Uterus (tissue), 2 donors: Measurements from ENCODE around the gene MLXIPL.
"Not testable (repeated sequence)": the region's sequence is repeated elsewhere in the genome, so short reads cannot be mapped to it uniquely, and the experiment has no call there.

ENCODE experiments used
- POLR2A ChIP-seq, 2 donors: fragments of 450-650 bp; IDR thresholded peaks; one replicate each; pipeline ENCODE4 v1.6.1; 2016; ENCODE audit warnings: antibody characterized with exemption in 2 of 2, mild to moderate bottlenecking in 1 of 2, moderate library complexity in 1 of 2
- TF ChIP-seq, protein P1 (sequence below), 4 experiments: fragments of 200-600 bp in 2 of 4; fragments of 450-650 bp in 2 of 4; sonication (generic) in 2 of 4; IDR thresholded peaks; one replicate each; pipeline ENCODE4 v1.5.1; 2016 to 2019; ENCODE audit warnings: antibody characterized with exemption in 4 of 4, mild to moderate bottlenecking in 2 of 4, moderate library complexity in 1 of 4

- TF ChIP-seq, protein P1, sequence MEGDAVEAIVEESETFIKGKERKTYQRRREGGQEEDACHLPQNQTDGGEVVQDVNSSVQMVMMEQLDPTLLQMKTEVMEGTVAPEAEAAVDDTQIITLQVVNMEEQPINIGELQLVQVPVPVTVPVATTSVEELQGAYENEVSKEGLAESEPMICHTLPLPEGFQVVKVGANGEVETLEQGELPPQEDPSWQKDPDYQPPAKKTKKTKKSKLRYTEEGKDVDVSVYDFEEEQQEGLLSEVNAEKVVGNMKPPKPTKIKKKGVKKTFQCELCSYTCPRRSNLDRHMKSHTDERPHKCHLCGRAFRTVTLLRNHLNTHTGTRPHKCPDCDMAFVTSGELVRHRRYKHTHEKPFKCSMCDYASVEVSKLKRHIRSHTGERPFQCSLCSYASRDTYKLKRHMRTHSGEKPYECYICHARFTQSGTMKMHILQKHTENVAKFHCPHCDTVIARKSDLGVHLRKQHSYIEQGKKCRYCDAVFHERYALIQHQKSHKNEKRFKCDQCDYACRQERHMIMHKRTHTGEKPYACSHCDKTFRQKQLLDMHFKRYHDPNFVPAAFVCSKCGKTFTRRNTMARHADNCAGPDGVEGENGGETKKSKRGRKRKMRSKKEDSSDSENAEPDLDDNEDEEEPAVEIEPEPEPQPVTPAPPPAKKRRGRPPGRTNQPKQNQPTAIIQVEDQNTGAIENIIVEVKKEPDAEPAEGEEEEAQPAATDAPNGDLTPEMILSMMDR (IDR thresholded peaks at IDR 0.05), result not testable (repeated sequence)
- not testable (repeated sequence) for TF ChIP-seq POLR2A (IDR thresholded peaks at IDR 0.05)
These were observed 36.3 kb upstream of the MLXIPL start for GRCh38 chr7:73660594-73660993.
